Measurements from ENCODE around the gene RFX1. TPM values are rescaled to one million over a fixed set of nuclear protein-coding genes. Genes with fewer than 3 reads are reported as not detected.

RFX1 gene
- total RNA-seq, 1 donor from 2014 or later = 15.7 TPM

- Mint-ChIP-seq H3K27ac (ENCODE audit: unreplicated experiment) (no peak overlapping the region), H3K36me3 (ENCODE audit: unreplicated experiment) (peaks cover 11% of the 10 kb centered on the region), H3K9me3 (ENCODE audit: unreplicated experiment) (no peaks in the 10 kb centered on the region), H3K4me3 (ENCODE audit: unreplicated experiment) (no peak overlapping the region), H3K27me3 (ENCODE audit: unreplicated experiment) (no peaks in the 10 kb centered on the region), H3K4me1 (ENCODE audit: unreplicated experiment) (peaks cover 3% of the 10 kb centered on the region)
- no peak for DNase-seq (ENCODE audit: extremely low spot score, unreplicated experiment)
- no peak for TF ChIP-seq CTCF (IDR thresholded peaks at IDR 0.05)
Measured at GRCh38 chr19:13966684-13967128, 39.4 kb downstream of the RFX1 start.

GRCh38 chr19:13965926-13966683 is 40.0 kb downstream of the RFX1 start:
- no peak for DNase-seq (ENCODE audit: extremely low spot score, unreplicated experiment)
- Mint-ChIP-seq H3K9me3 (ENCODE audit: unreplicated experiment) (no peaks in the 10 kb centered on the region), H3K36me3 (ENCODE audit: unreplicated experiment) (peaks cover 16% of the 10 kb centered on the region), H3K4me1 (ENCODE audit: unreplicated experiment) (peaks cover 3% of the 10 kb centered on the region), H3K4me3 (ENCODE audit: unreplicated experiment) (no peak overlapping the region), H3K27ac (ENCODE audit: unreplicated experiment) (no peak overlapping the region), H3K27me3 (ENCODE audit: unreplicated experiment) (no peaks in the 10 kb centered on the region)
- no peak for TF ChIP-seq CTCF (IDR thresholded peaks at IDR 0.05)

- Mint-ChIP-seq H3K4me1 (ENCODE audit: unreplicated experiment) (peaks cover 3% of the 10 kb centered on the region), H3K4me3 (ENCODE audit: unreplicated experiment) (no peak overlapping the region), H3K9me3 (ENCODE audit: unreplicated experiment) (no peaks in the 10 kb centered on the region), H3K27ac (ENCODE audit: unreplicated experiment) (no peak overlapping the region), H3K36me3 (ENCODE audit: unreplicated experiment) (peaks cover 16% of the 10 kb centered on the region), H3K27me3 (ENCODE audit: unreplicated experiment) (no peaks in the 10 kb centered on the region)
- no peak for TF ChIP-seq CTCF (IDR thresholded peaks at IDR 0.05)
- DNase-seq (ENCODE audit: extremely low spot score, unreplicated experiment) = no peak
Measured at GRCh38 chr19:13965377-13965896, 40.7 kb downstream of the RFX1 start.

GRCh38 chr19:13964776-13965175 is 41.3 kb downstream of the RFX1 start:
- Mint-ChIP-seq H3K9me3 (ENCODE audit: unreplicated experiment) (no peaks in the 10 kb centered on the region), H3K4me3 (ENCODE audit: unreplicated experiment) (no peak overlapping the region)
- no peak for TF ChIP-seq CTCF (IDR thresholded peaks at IDR 0.05)

GRCh38 chr19:13963603-13964105 is 42.5 kb downstream of the RFX1 start:
- H3K9me3 Mint-ChIP-seq (ENCODE audit: unreplicated experiment) = no peaks in the 10 kb centered on the region
- no peak for TF ChIP-seq CTCF (IDR thresholded peaks at IDR 0.05)
- peaks cover 3% of the 10 kb centered on the region for H3K4me1 Mint-ChIP-seq (ENCODE audit: unreplicated experiment)
- H3K36me3 Mint-ChIP-seq (ENCODE audit: unreplicated experiment) = peaks cover 11% of the 10 kb centered on the region
- H3K4me3 Mint-ChIP-seq (ENCODE audit: unreplicated experiment) = no peak overlapping the region
- no peak for DNase-seq (ENCODE audit: extremely low spot score, unreplicated experiment)
- H3K27ac Mint-ChIP-seq (ENCODE audit: unreplicated experiment) = no peak overlapping the region
- no peaks in the 10 kb centered on the region for H3K27me3 Mint-ChIP-seq (ENCODE audit: unreplicated experiment)

More at GRCh38 chr19:13964776-13965175, 41.3 kb downstream of the RFX1 start:
- peaks cover 3% of the 10 kb centered on the region for H3K4me1 Mint-ChIP-seq (ENCODE audit: unreplicated experiment)
- DNase-seq (ENCODE audit: extremely low spot score, unreplicated experiment) = no peak
- no peak overlapping the region for H3K27ac Mint-ChIP-seq (ENCODE audit: unreplicated experiment)
- no peaks in the 10 kb centered on the region for H3K27me3 Mint-ChIP-seq (ENCODE audit: unreplicated experiment)
- H3K36me3 Mint-ChIP-seq (ENCODE audit: unreplicated experiment) = peaks cover 16% of the 10 kb centered on the region
